ENCODE measurements around the gene ARAP3.

Gene ARAP3

GRCh38 chr5:141708016-141708415, 26.0 kb upstream of the ARAP3 start:
- TF ChIP-seq CTCF (IDR thresholded peaks at IDR 0.05) (no peak), ZFX (IDR thresholded peaks at IDR 0.05; ENCODE audit: borderline replicate concordance) (no peak)
- no peak overlapping the region for H3K27ac ChIP-seq

GRCh38 chr5:141707510-141707909, 25.5 kb upstream of the ARAP3 start:
- no peak for TF ChIP-seq ZFX (IDR thresholded peaks at IDR 0.05; ENCODE audit: borderline replicate concordance)
- TF ChIP-seq CTCF (IDR thresholded peaks at IDR 0.05): no peak
- no peak overlapping the region for H3K27ac ChIP-seq

- no peak overlapping the region for H3K27ac ChIP-seq
- no peak for TF ChIP-seq ZFX (IDR thresholded peaks at IDR 0.05; ENCODE audit: borderline replicate concordance)
- no peak for TF ChIP-seq CTCF (IDR thresholded peaks at IDR 0.05)
These were observed 24.1 kb upstream of the ARAP3 start for GRCh38 chr5:141706121-141706520.

- H3K27ac ChIP-seq: no peak overlapping the region
- TF ChIP-seq CTCF (IDR thresholded peaks at IDR 0.05) (no peak), ZFX (IDR thresholded peaks at IDR 0.05; ENCODE audit: borderline replicate concordance) (no peak)
These were observed 23.4 kb upstream of the ARAP3 start for GRCh38 chr5:141705469-141705868.

GRCh38 chr5:141704782-141705297, 22.8 kb upstream of the ARAP3 start:
- H3K27ac ChIP-seq: no peak overlapping the region
- TF ChIP-seq CTCF (IDR thresholded peaks at IDR 0.05) (no peak), ZFX (IDR thresholded peaks at IDR 0.05; ENCODE audit: borderline replicate concordance) (no peak)

- no peak for TF ChIP-seq ZFX (IDR thresholded peaks at IDR 0.05; ENCODE audit: borderline replicate concordance)
- H3K27ac ChIP-seq: no peak overlapping the region
These were observed 21.1 kb upstream of the ARAP3 start for GRCh38 chr5:141703133-141703561.

GRCh38 chr5:141701360-141702119, 19.5 kb upstream of the ARAP3 start:
- no peak overlapping the region for H3K27ac ChIP-seq
- TF ChIP-seq ZFX (IDR thresholded peaks at IDR 0.05; ENCODE audit: borderline replicate concordance): no peak
- TF ChIP-seq CTCF (IDR thresholded peaks at IDR 0.05): no peak

Measured in 22Rv1 (cell line).